Measurements from ENCODE around the gene MAD1L1. TPM values are rescaled to one million over a fixed set of nuclear protein-coding genes. Genes with fewer than 3 reads are reported as not detected.

The MAD1L1 gene
- total RNA-seq, 1 experiment from 2014 or later: 50.8 TPM

GRCh38 chr7:2068693-2069471 is 163.9 kb downstream of the MAD1L1 start:
- CTCF ChIA-PET: no interaction called here
- POLR2A ChIA-PET (ENCODE audit: unreplicated experiment): interaction anchor here (0.6 kb wide), 1 partner anchor 287 kb away, joined by 3 read pairs; no protein-coding TSS in a partner anchor

GRCh38 chr7:2066251-2066919 is 166.4 kb downstream of the MAD1L1 start:
- ChIA-PET POLR2A (ENCODE audit: unreplicated experiment) (no interaction called here), CTCF (no interaction called here)
- Histone ChIP-seq H2AFZ (no peak overlapping the region), H3K27ac (no peak overlapping the region), H4K20me1 (ENCODE audit: insufficient read depth) (no peaks in the 10 kb centered on the region; the same call in 1 of the 2 replicates), H3K4me2 (no peak overlapping the region), H3K36me3 (ENCODE audit: low read depth) (no peaks in the 10 kb centered on the region), H3K4me1 (replicated peaks; ENCODE audit: insufficient read depth) (no peaks in the 10 kb centered on the region), H3K9me3 (ENCODE audit: insufficient read depth, low read depth) (no peaks in the 10 kb centered on the region), H3K9me2 (ENCODE audit: insufficient read depth) (no peaks in the 10 kb centered on the region), H3K4me3 (no peak overlapping the region), H3K27me3 (ENCODE audit: insufficient read depth, low read depth) (no peaks in the 10 kb centered on the region), H3K79me2 (ENCODE audit: low read depth) (no peaks in the 10 kb centered on the region), H3F3A (ENCODE audit: insufficient read depth, low read depth) (no peaks in the 10 kb centered on the region)
- BruUV-seq (replicated peaks): no TSS peak
- intact Hi-C loops (cut with micrococcal nuclease; ENCODE audit: unreplicated experiment): no loop called here
- no peak for DNase-seq
- TF ChIP-seq EZH2 (IDR thresholded peaks at IDR 0.05; ENCODE audit: low read depth) (no peak), CTCF (conservative IDR thresholded peaks at IDR 0.05) (no peak)

More at GRCh38 chr7:2068693-2069471, 163.9 kb downstream of the MAD1L1 start:
- Histone ChIP-seq H3K4me2 (no peak overlapping the region), H3K4me1 (replicated peaks; ENCODE audit: insufficient read depth) (no peaks in the 10 kb centered on the region), H3K4me3 (no peak overlapping the region), H3K79me2 (ENCODE audit: low read depth) (no peaks in the 10 kb centered on the region), H3F3A (ENCODE audit: insufficient read depth, low read depth) (no peaks in the 10 kb centered on the region), H4K20me1 (ENCODE audit: insufficient read depth) (no peaks in the 10 kb centered on the region; the same call in 1 of the 2 replicates), H3K36me3 (ENCODE audit: low read depth) (no peaks in the 10 kb centered on the region), H3K9me3 (ENCODE audit: insufficient read depth, low read depth) (no peaks in the 10 kb centered on the region), H3K27me3 (ENCODE audit: insufficient read depth, low read depth) (no peaks in the 10 kb centered on the region), H2AFZ (no peak overlapping the region), H3K27ac (no peak overlapping the region), H3K9me2 (ENCODE audit: insufficient read depth) (no peaks in the 10 kb centered on the region)
- intact Hi-C loops (cut with micrococcal nuclease; ENCODE audit: unreplicated experiment): no loop called here
- BruUV-seq (replicated peaks): no TSS peak
- TF ChIP-seq CTCF (conservative IDR thresholded peaks at IDR 0.05) (no peak), EZH2 (IDR thresholded peaks at IDR 0.05; ENCODE audit: low read depth) (no peak)
- no peak for DNase-seq

- H3K79me2 ChIP-seq (ENCODE audit: low read depth): no peaks in the 10 kb centered on the region
- BruUV-seq (replicated peaks): no TSS peak
- no peak overlapping the region for H3K27ac ChIP-seq
- H3K36me3 ChIP-seq (ENCODE audit: low read depth): no peaks in the 10 kb centered on the region
- ChIA-PET POLR2A (ENCODE audit: unreplicated experiment) (interaction anchor here (0.6 kb wide), 2 partner anchors 105 to 1412 kb away, joined by 4 to 5 read pairs; no protein-coding TSS in a partner anchor), CTCF (interaction anchor here (0.6 kb wide), 1 partner anchor 426 kb away, joined by 3 read pairs; no protein-coding TSS in a partner anchor)
- H3F3A ChIP-seq (ENCODE audit: insufficient read depth, low read depth): peaks cover 4% of the 10 kb centered on the region; the same call in 1 of the 2 replicates
- H3K9me3 ChIP-seq (ENCODE audit: insufficient read depth, low read depth): peaks cover 4% of the 10 kb centered on the region
- no peak for TF ChIP-seq CTCF (conservative IDR thresholded peaks at IDR 0.05)
- TF ChIP-seq EZH2 (IDR thresholded peaks at IDR 0.05; ENCODE audit: low read depth): no peak
- no peaks in the 10 kb centered on the region for H3K27me3 ChIP-seq (ENCODE audit: insufficient read depth, low read depth)
- H3K4me3 ChIP-seq: no peak overlapping the region
- no peak for DNase-seq
- H3K4me2 ChIP-seq: no peak overlapping the region
- H3K9me2 ChIP-seq (ENCODE audit: insufficient read depth): no peaks in the 10 kb centered on the region
- H2AFZ ChIP-seq: no peak overlapping the region
- intact Hi-C loops (cut with micrococcal nuclease; ENCODE audit: unreplicated experiment): no loop called here
- no peaks in the 10 kb centered on the region for H3K4me1 ChIP-seq (replicated peaks; ENCODE audit: insufficient read depth)
- no peaks in the 10 kb centered on the region; the same call in 1 of the 2 replicates for H4K20me1 ChIP-seq (ENCODE audit: insufficient read depth)
Measured at GRCh38 chr7:2065528-2065927, 167.2 kb downstream of the MAD1L1 start.

All from PC-9 (cell line).